HG03097 (cell line): ENCODE measurements around the gene MC1R.

Source experiments
- ATAC-seq: cut with Tn5 transposase; IDR thresholded peaks from one replicate; pipeline ENCODE4 v1.9.1; 2021; ENCODE audit not compliant: unreplicated experiment, low FRiP score

MC1R gene

DNA sequence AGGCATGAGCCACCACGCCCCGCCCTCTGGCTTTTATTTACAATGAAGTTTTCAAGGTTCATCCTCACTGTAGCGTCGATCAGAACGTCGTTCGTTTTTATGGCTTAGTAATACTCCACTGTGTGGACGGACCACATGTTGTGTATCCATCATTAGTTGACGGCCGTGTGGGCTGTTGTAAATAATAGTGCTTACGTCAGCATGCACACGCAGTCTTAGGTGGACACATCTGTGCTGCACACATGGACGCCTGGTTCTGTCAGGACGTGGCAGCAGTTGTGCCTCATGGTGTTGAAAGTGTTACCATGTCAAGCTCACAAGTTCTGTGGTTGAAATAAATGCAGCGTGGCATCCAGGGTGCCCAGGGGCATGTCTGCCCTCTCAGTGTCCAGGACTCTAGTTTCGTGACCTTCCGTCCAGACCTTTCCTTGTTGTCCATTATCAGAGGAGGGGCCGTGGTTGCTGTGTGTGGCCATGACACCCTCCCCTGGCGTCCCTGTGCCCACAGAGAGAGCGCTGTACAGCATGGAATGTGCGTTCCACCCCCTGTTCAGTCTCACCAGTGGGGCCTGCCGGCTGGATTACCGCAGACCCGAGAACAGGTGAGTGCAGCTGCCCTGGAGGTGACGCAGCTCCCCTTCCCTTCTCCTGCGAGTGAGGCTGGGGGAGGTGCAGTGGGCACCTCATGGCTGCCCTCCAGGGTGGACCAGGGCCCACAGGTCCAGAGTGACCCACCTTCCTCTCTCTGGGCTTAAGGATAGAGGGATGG, 23.0 kb upstream of the MC1R start:
- ATAC-seq: no peak

DNA sequence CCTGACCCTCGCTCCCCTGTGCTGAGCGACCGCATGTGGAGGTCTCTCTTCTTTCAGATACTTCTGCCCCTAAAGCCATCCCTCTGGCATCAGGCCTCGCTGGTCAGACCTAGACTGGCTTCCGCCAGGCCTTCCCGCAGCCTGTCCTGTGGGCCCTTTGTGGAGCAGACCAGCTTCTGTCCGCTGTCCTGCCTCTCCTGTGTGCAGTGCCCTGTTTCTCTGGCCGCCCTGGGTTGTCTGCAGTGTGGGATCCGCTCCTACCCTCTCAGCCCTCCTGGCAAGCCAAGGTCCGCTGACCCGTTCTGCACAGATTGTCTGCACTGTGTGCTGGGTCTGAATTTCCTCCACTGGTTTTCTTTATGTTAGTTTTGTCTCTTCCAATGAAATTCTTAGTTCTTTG, 21.5 kb upstream of the MC1R start:
- no peak for ATAC-seq

DNA sequence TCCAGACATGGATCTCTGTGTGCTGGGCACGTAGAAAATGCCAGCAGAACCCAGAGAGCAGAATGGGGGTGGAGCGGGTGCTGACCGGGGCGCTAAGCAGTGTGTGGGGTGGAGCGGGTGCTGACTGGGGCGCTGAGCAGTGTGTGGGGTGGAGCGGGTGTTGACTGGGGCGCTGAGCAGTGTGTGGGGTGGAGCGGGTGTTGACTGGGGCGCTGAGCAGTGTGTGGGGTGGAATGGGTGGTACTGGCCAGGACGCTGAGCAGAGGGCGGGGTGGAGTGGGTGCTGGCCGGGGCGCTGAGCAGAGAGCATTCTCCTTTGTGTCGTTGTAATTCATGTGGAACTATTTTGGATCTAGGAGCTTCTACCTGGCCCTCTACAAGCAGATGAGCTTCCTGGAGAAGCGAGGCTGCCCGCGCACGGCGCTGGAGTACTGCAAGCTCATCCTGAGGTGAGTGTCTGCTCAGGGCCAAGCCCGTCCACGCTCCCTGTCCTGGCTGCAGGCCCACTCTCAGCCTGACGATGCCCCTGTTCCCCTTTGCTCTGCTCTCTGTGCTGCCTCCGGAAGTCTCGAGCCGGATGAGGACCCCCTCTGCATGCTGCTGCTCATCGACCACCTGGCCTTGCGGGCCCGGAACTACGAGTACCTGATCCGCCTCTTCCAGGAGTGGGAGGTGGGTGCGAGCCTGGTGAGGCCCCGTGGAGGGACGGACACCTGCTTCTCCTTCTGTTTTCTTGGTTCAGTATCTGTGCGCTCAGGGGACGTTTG, 20.3 kb upstream of the MC1R start:
- no peak for ATAC-seq

DNA sequence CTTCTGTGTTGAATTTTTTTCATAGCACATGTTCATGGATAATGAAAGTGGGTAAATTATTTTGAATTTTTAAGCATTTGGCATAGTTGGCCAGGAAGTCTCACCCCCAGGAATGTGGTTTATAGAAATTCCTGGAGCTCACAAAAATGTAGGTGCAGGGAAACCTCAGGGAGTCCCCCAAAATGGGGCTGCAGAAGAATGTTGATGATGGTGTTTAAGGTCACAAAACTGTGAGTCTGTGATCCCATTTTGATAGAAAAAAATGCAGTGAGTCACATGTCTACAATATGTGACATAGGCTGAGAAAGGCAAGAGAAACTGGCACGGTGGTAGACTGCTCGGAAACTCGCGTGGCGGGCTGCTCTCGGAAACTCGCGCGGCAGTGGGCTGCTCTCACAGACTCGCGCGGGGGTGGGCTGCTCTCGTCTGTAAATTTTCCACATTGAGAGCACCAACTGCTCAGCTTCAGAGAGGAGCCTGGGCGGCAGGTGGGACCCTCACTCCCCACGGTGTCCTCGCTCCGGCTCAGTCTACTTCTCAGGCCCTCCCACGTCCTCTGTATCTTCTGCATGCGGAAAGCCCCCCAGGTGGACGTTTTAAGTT, 18.7 kb upstream of the MC1R start:
- ATAC-seq: no peak

DNA sequence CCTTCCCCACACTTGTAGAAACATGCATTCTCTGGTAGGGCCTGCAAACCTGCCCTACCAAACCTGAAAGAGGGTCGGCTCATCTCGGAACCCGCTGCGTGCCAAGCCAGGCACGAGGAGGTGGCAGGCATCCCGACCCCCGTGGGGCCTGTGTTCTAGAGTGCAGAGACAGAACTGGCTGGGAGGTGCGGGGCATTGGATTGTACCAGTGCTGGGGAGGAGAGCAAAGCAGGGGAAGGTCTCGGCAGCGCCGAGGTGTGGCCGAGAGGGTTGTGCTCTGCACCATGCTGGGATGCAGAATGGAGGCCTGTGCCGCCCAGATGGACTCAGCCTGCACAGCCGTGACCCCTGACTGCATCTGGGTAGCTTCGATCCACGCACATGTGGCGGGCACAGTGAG, 17.8 kb upstream of the MC1R start:
- no peak for ATAC-seq

DNA sequence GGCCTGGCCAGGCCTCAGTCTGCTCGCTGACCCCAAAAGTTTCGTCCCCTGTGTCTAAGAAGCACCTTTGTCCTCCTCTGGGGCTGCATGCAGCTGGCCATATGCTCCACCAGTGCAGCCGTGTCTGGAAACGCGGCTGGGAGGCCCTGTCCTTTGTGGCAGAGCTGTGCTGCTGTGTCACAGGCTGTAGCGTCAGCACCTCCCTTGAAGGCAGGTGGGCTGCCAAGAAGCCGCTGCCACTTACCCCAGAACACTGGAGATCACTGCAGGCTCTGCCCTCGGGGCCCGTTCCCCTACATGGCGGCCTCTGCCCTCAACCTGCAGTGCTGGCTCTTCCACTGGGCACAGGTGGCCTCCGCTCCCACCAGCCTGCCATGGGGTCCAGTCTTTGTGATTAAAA, 15.7 kb upstream of the MC1R start:
- ATAC-seq: no peak

DNA sequence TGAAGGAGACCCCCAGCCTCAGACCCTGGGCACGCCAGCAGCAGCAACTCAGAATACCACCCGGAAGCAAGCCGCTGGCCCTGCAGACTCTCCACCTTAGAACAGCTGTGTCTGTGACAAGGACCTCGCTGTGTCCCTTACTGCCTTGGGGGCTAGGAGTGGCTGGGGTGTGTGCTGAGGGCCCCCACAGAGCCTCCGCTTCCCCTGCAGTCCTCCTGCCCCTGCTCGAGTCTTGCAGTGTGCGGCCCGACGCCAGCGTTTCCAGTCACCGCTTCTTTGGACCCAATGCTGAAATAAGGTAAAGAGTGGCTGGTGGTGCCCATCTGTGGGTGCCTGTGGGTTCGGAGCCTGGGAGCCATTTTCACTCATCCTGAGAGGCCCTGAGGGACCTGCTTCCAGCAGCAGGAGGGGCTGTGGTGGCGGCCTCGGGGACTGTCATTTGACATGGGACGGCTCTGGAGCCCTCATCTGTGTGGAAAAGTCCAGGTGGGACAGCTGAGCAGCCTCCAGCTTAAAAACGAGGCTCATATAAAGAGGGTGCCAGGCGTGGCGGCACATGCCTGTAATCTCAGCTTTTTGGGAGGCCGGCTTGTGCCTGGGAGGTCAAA, 14.7 kb upstream of the MC1R start:
- no peak for ATAC-seq

DNA sequence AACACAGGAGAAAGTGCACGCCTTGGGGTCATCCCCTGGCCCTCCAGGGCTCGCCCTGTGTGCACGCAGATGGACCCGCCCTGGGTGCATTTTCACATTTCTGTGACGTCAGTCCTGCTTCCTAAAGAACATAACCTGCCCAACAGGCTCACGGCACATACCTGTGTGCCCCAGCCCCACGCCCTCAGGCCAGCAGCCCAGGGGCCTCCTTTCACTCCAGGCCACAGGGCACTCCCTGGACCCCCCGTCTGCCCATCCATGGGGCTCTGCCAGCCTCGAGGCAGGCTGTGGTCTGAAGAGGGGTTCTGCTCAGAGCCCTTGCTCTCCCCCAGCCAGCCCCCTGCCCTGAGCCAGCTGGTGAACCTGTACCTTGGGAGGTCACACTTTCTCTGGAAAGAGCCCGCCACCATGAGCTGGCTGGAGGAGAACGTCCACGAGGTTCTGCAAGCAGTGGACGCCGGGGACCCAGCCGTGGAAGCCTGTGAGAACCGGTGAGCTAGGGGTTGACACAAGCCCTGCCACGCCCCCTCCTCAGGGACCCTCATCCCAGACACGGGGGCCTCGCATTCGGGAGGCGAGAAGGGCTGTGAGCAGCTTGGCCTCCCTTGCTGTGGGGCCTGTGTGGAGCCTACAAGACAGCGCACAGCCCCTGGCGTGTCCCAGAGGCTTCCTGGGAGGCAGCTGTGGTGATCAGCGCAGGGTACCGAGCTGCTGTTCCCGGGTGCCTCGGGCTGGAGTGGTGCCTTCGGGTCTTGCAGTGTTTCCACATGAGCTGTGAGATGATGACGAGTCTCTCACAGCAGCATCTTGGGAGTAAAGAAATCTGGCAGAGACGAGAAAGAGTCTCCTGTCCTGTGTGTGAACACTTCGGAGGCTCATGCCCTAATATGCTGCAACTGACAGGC, 13.8 kb upstream of the MC1R start:
- no peak for ATAC-seq

DNA sequence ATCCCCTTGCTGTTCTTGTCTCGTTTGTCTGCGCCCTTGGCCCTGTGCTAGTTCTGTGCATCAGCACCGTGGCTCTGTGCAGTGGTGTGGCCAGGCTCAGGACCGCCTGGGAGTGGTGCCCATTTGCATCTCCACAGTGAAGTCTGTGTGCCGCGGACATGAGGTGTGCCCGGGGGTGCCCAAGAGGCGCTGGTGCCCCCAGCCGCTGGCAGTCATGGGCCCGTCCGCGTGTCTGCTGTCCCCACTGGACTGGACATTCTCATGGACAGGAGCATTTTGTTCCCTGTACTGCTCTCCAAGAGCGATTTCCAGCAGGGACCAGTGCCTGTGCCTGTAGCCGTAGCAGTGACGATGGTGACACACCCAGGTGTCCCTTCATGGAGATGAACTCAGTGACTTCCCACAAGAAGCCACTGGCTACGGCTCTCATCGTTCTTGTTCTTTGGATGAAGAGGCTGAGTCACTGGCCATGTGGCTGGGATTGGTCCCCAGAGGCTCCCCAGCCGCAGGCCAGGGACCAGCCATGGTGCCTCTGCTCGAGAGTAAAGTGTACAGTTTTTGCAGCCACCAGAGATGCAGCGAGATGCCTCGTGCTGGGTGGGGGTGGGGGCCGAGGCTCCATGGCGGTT, 13.0 kb upstream of the MC1R start:
- no peak for ATAC-seq

DNA sequence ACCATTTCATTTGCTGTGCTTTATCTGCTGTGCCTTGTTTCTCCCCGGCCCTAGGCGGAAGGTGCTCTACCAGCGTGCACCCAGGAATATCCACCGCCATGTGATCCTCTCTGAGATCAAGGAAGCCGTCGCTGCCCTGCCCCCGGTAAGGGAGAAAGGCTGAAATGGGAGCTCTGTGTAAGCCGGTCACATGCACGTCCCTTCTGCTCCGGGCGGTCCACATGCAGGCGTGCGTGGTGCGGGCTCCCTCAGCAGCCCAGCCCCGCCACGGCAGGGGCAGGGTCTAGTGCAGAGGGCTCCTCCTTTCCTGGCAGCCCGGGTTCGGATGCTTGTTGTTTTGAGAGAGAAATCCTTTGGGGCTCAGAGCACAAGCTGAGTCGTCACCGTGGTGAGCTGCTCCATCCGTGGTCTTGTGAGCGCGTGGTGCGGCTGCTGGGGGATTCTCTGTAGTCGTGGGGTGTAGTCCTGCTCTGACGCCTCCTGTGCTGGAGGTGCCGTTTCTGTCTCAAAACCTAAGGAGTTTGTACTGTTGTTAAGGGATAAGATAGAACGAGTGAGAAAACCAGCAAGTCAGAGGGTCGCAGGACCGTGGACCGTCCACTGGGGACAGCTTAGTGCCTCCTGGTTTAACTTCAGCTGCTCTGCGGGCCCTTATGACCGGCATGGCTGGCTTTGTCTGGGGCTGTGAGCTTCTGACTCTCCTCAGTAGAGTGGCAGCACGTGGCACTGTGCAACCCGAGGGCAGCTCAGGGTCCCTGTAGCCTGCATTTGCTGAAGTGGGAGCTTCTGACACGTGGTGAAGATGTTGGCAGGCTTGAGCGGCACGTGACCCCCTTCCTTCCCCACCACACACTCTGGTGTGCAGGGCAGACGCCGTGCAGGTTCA, 12.3 kb upstream of the MC1R start:
- ATAC-seq: no peak

DNA sequence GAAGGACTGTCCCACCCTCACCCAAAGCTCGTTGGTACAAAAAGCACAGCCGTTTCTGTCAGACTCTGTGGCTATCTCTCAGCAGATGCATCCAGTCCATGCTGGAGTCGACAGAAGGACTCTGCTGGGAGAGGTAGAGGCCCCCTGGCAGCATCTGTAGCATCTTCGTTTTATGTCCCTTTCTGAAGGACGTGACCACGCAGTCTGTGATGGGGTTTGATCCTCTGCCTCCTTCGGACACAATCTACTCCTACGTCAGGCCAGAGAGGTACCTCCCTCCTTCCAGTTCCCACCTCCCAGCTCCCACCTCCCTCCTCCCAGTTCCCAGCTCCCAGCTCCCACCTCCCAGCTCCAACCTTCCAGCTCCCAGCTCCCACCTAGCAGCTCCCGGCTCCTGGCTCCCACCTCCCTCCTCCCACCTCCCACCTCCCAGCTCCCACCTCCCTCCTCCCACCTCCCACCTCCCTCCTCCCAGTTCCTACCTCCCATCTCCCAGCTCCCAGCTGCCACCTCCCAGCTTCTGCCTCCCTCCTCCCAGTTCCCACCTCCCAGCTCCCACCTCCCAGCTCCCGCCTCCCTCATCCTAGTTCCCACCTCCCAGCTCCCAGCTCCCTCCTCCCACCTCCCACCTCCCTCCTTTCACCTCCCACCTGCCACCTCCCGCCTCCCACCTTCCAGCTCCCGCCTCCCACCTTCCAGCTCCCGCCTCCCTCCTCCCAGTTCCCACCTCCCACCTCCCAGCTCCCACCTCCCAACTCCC, 11.4 kb upstream of the MC1R start:
- no peak for ATAC-seq

DNA sequence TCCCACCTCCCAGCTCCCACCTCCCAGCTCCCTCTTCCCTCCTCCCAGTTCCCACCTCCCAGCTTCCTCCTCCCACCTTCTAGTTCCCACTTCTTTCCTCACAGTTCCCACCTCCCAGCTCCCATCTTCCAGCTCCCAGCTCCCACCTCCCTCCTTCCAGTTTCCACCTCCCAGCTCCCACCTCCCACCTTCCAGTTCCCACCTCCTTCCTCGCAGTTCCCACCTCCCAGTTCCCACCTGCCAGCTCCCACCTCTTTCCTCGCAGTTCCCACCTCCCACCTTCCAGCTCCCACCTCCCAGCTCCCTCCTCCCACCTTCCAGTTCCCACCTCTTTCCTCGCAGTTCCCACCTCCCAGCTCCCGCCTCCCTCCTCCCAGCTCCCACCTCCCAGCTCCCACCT, 10.4 kb upstream of the MC1R start:
- no peak for ATAC-seq

DNA sequence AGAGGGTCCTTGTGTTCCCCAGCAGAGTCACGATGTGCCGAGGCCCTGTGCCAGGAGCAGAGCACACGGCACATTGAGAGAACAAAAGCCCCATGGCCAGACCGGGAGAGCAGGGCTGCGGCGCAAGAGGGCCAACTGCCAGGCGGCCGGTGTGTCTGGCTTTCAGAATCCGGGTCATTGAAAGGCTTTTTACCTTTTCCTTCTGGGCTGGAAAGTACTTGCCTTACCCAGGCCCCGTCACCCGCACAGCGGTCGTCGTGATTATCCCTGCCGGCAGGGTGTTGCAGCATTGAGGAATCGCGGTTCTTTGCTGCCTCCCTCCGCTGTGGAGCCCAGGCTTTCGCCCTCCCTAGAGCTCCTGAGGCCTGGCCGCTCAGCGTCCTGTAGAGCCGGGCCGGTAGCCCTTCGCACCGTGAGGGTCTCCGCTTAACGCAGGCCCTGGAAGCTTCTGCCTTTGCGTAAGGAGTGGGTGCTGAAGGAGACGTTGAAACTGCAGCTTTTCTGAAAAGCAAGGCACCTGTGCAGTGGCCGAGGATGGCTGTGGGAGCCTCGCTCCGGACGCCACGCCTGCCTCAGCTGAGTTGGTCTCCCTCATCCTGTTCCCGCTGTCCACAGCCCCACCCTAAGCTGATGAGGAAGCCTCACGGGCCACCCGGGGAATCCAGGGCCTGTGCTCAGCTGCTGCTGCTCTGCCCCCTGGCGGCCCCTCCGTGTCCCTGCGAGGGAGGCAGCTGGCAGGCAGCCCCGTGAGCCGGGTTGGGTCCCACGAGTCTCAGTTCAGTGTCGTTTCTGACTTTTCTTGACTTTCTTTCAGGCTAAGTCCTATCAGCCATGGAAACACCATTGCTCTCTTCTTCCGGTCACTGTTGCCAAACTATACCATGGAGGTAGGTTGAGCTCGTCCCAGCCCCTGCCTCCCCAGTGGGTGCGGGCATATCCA, 8.6 kb upstream of the MC1R start:
- no peak for ATAC-seq

DNA sequence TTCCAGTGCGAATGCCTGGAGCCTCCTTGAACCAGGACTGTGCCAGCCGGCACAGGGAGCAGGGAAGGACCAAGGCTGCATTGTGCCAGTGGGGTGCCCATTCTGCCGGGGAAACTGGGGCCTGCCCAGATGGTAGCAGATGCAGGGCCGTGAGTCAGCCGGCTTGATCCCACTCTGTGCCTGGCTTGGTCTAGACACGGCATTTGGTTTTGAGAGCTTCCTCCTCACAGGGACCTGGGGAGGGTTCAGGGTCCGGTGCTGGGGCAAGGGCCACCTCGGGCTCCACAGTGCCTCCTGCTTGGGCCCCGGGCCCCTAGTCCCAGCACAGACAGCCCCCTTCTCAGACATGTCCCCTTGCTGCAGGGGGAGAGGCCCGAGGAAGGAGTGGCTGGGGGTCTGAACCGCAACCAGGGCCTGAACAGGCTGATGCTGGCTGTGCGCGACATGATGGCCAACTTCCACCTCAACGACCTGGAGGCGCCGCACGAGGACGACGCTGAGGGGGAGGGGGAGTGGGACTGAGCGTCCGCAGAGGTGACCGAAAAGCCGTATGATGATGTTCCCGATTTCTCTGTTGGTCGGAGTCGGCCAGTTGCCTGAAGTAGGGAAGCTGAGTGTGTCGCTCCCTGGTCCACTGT, 7.8 kb upstream of the MC1R start:
- ATAC-seq: no peak

DNA sequence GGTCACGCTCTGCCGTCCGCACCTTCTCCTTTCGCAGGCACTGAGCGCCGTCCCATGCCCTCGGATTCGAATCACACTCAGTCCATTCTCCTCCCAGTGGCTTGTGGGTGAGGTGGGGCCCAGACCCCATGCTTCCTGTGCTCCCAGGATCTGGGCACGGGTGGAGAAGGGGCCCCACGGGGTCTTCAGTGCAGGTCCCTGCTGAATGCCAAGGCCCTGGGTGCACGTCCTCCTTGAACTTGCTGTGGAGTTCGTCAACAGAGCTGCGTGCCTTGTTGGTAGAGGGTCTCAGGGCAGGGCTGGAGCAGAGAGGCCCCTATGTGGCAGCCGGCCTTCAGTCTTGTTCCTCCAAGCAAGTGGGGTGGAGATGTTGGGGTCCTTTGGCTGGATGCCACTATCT, 7.3 kb upstream of the MC1R start:
- ATAC-seq: no peak

DNA sequence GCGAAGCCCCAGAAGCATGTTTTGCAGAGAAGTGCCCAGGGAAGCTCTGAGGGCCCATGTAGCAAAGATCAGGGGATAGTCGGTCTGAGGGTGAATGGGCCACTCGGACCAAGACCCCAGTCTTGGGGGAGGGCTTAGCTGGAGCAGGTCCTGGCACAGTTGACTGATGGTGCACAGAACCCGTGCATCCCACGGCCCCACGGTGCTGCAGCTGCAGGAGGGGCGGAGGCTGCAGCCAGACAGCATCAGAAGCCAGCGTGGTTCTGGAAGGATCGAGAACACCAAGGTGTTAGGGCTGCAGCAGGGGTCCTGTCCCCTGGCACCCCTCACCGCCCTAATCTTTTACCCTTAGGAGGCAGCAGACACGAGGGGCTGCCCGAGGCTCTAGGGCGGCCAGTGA, 6.5 kb upstream of the MC1R start:
- no peak for ATAC-seq

DNA sequence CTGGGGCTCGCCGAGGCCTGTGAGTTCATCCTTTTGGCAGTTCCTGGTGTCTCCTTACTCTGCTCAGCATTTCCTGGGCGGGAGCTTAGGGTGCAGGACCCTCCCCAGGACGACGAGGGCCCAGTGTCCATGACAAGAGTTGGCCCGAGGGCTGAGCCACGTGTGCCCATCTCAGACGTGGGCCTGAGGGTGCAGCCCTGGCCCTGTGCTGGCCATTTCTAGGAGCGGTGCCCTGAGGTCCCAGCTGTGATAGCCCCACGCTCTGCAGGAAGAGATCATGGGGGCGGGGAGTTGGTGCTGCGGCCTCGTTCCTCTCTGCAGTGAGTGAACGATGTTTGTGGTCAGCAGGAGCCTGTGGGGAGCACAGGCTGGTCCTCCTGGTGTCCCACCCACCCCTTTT, 6.0 kb upstream of the MC1R start:
- no peak for ATAC-seq
